Measurements from ENCODE around the gene SPEM1. TPM values are rescaled to one million over a fixed set of nuclear protein-coding genes. Genes with fewer than 3 reads are reported as not detected.

Gene SPEM1
- total RNA-seq, 1 experiment from 2014 or later: not detected

DNA sequence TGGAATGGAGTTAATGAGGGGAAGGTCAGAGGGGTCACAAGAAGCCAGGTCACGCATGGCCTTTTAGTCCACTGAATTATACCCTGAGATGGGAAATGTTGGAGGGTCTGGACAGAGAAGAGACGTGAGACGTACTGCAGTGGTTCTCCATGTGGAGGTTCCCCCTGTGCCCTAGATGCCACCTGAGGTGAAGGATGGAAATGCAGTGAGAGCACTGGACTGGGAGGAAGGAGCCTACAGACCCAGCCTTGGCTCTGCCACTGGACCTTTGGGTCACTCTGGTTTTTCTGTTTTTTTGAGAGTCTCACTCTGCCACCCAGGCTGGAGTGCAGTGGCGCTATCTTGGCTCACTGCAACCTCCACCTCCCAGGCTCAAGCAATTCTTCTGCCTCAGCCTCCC is 24.0 kb upstream of the SPEM1 start:
- DNase-seq (ENCODE audit: extremely low read depth, low read depth): no peak

DNA sequence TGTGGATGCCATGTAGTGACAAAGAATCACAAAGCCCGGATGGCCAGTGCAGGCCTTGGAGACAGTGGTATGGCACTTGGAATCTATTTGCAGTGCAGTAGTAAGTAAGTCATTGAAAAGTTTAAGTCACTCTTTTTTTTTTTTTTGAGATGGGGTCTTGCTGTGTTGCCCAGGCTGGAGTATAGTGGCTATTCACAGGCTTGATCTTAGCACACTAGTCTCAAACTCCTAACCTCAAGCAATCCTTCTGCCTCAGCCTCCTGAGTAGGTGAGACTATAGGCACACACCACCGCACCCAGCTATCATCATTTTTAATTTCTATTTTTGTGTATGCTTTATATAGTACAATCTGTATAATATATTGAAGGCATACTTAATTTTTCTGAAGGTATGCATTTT is 21.5 kb upstream of the SPEM1 start:
- no peak for DNase-seq (ENCODE audit: extremely low read depth, low read depth)

DNA sequence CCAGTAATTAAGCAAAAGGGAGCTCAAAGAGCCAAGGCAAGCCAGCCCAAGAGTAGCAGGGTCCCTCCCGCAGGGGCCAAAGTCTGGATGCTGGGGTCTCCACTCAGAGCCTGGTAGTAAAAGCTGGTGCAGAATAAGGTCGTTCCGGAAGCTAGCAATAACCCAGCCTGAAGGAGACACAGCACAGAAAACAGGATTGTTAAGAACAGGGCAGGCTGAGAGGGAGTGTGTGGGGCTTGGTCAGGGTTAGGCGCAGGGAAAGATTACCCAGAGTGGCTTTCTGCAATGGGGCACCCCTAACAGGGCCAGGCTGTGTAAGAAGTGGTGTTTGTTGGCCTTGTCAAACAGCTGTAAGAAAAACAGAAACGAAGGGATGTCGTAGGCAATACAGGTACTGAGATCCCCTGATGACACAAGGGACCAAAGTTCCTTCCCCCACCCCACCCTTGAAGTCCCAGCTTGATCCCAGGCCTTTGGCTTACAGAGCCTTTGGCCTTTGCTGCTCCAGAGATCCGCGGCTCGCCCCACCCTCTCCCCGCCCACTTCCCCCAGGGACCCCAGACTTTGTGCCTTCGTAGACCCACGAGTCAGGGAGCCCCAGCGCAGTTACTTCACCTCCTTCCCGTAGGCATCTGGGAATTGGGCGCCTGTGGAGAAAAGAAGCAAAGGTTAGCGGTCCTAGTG is 16.9 kb upstream of the SPEM1 start:
- no peak for DNase-seq (ENCODE audit: extremely low read depth, low read depth)

DNA sequence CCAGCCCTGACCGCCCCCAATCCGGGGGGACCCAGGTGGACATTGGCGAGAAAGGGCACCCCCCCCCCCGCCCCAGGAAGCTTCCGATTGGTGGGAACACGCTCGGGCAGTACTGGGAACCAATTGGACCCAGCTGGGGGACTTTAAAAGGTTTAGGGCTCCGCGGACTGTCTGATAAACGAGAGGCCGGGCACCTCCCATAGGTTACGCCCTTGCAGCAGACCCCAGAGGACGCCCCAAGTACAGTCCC is 16.5 kb upstream of the SPEM1 start:
- no peak for DNase-seq (ENCODE audit: extremely low read depth, low read depth)

DNA sequence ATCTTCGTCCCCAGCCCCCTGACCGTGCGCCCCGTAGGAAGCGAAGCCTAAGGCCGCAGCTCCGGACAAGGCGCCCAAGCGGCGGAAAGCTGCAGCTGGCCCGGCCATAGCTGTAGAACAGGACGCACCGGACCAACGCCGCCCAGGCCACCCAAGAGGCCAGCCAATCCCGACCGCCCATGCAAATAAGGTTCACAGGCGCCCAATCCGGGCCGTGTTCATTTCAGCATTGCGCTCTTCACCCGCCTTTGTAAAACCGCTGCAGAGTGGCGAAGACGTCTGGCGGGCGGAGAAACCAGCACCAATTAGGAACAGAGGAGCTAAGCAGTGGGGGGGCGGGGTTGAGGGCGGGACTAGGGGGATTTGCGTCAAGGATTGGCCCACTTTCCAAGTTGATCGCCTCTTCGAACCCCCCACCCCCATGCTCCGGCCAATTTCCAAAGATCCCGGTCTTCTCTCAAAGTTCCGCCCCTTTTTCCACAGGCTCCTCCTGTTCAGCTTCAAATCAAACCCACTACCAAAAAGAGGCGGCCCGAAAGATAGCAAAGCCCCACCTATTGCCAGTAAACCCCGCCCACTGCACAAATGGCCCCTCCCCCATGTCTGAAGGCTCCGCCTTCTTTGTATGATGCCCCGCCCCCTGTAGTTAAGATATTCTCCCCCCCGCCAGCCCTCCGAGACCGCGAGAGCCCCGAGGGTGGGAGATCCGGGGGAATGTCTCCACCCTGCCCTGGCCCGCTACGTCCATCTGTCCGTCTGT is 16.0 kb upstream of the SPEM1 start, which contains the start of gene TMEM256:
TSS of gene TMEM256 (minus strand) at position 121 of the 760 bp plus-strand sequence. CDS start at position 108, 13 bp downstream.
- peak; percentile 99 for DNase-seq (ENCODE audit: extremely low read depth, low read depth)

DNA sequence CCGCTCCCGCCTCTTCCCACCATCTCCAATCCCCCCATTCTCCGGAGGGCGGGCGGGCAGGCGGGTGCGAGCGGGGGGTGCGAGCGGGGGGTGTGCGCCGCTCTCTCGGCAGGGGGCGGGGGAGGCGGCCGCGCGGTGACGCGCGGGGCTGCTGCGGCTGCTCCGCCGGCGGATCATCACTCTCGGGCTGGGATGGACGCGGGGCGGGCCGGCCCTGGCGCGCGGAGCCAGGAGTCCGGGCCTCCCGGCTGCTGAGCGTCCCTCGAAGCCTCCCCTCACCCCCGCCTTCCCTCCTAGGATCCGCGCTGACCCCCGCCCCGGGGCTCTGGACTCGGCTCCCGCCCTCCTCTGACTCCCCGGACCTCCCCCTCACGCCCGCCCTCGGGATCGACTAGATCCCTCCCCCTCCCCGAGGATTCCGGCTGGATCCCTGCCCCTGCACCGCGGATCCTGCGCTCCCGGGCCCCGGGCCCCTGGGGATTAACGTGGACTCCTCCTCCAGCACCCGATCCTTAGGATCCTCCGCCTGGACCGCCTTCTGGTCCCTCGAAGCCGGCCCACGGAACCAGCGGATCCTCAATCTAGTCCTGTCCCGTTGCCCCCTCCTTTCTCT is 15.3 kb upstream of the SPEM1 start:
- DNase-seq (ENCODE audit: extremely low read depth, low read depth): no peak

DNA sequence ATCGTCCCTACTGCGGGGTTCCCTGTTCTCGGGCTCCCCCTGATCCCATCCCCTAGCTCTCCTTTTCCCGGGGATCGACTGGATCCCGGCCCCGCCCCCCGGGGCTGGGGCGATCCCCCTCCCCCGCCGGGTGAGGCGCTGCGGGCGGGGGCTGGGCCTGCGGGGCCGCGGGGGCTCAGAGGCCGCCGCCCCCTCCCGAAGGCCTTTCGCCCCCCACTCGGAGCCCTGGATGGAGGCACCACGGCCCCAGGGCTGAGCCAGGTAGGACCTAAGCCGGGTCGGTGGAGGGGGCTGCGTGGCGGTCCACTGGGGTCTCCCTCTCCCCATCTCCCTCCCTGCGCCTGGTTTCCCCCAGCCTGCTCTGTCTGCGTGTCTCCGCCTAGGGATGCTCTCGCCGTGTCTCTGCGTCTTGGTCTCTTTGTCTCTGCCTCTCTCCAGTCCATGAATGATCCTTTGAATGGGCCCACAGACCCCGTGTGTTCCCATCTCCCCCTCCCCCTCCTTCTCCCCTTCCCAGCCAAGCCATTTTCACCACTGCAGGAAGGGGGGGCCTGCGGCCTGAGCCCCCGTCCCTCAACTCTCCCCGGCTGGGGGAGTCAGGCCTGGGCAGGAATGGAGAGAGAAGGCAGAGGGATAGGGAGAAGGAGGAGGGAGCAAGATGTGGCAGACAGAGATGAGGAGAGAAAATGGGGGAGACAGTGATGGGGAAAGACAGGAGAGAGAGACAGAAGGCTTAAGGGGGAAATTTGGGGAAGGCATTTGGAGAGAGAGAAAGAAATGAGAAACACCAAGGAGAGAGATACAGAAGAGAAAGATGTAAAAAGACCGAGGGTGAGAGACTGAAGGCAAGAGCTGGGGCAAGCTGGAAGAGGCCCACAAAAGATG is 14.5 kb upstream of the SPEM1 start:
- no peak for DNase-seq (ENCODE audit: extremely low read depth, low read depth)

DNA sequence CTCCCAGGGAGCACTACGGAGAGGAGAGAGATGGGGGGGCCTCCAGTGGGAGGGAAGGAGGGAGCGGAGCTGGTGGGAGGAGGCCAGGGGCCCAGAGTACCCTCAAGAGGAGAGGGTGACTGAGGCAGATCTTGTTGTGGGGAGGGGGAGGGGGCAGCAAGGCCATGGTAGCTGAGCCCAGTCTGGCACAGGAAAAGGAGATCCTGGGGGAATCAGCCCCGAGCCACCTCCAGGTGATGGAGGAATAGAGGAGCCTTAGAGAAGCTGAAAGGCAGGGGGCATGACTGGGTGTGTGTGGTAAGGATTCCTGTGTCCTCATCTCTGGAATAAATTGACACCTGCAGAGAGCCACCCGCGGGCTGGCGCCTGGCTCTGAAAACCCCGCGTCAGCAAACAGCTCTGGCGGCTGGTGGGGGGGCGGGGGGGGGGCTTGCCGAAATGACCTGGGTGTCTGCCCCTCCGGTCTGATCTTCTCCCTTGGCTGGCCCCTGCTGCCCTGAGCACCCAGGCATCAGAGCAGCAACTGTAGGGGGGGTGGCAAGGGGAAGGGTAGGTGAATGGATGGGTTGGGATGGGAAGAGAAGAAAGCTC is 13.8 kb upstream of the SPEM1 start:
- no peak for DNase-seq (ENCODE audit: extremely low read depth, low read depth)

DNA sequence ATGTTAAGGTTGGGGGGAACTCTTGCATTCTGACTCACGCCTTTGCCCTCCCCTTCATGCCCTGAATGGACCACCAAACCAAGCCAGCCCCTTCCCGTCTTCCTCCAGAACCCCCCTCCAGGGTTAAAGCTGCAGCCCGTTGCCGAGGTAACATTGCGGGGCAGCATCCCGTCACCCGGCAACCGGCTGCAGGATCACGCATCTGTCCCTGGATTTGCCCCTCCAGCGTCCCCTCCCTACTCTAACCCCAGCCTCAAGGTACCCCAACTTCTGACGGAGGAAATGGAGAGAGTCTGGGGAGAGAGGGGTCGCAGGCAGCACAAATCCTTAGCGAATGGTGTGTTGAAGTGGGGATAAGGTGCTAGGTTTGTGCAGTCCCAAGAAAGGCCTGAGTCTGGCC is 13.0 kb upstream of the SPEM1 start:
- DNase-seq (ENCODE audit: extremely low read depth, low read depth): no peak

DNA sequence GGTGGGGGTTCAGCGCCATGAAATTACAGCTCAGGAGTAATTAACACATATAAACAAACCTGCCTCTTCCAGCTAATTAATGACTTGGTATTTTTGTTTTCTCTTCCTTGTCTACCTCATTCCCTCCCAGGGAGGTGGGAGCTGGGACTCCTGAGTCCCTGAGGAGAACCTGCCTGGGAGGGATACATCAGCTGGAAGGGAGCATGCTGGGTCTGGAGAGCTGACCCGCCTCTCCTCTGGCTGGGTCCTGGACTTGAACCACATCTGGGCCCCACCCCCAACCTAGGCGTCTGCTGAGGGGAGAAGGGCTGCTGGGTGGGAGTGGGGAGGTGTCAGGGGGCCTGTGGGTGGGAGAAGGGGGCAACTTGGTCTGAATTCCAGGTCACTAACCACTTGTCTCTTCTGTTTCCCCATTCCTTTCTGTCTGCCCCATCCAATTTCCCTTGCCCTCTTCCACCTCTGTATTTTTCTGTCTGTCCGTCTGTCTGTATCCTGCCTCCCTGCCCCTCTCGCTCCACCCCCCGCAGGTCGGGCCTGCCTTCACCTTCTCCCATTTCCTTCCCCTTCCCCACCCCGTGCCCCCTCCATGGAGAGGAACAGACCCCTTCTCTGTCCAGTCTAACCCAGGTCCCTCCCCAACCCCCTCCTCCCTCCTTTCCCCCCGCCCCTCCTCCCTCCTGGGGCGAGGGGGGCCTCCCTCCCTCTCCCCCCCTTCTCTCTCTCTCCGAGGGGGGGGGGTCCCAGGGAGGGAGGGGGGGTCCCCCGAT is 12.5 kb upstream of the SPEM1 start, which contains the start of gene NLGN2:
TSS of gene NLGN2 (plus strand) at position 361 of the 767 bp plus-strand sequence. CDS start 411 bp downstream, outside the sequence.
- DNase-seq (ENCODE audit: extremely low read depth, low read depth): no peak

DNA sequence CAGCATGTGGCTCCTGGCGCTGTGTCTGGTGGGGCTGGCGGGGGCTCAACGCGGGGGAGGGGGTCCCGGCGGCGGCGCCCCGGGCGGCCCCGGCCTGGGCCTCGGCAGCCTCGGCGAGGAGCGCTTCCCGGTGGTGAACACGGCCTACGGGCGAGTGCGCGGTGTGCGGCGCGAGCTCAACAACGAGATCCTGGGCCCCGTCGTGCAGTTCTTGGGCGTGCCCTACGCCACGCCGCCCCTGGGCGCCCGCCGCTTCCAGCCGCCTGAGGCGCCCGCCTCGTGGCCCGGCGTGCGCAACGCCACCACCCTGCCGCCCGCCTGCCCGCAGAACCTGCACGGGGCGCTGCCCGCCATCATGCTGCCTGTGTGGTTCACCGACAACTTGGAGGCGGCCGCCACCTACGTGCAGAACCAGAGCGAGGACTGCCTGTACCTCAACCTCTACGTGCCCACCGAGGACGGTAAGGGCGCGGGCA is 11.8 kb upstream of the SPEM1 start:
- no peak for DNase-seq (ENCODE audit: extremely low read depth, low read depth)

DNA sequence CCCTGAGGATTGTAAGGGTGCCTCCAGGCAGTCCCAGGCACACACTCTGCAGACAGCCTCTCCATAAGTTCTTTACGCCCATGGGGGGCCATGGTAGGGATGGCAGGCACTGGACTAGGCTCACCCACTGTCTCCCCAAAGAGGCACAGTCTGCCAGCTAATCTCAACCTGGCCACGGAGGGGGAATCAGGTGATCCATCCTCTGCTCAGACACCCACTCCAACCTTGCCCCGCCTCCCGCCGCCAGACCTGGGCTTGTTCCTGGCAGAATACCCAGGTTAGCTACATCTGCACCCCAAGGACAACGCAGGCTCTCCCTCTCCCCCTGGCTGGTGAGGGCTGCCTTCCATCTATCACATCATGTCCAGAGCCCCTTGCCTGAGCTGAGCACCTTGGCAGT is 11.3 kb upstream of the SPEM1 start:
- DNase-seq (ENCODE audit: extremely low read depth, low read depth): no peak

DNA sequence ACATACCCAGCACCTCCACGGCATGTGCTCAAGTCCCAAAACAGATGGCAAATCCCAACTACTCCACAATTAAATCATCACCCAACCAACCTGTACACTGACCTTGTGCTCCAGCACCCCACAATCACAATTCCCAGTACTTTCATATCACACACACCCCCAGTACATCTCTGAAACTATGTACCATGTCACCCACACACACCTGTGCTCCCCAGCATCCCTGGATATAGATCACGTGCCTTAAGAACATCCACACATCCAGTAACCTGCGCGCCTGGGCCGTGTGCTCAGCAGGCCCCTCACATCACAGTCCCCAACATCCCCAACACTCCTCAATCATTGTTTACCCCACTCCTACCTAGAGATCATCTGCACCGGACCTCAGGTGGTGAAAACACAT is 10.4 kb upstream of the SPEM1 start:
- DNase-seq (ENCODE audit: extremely low read depth, low read depth): no peak

DNA sequence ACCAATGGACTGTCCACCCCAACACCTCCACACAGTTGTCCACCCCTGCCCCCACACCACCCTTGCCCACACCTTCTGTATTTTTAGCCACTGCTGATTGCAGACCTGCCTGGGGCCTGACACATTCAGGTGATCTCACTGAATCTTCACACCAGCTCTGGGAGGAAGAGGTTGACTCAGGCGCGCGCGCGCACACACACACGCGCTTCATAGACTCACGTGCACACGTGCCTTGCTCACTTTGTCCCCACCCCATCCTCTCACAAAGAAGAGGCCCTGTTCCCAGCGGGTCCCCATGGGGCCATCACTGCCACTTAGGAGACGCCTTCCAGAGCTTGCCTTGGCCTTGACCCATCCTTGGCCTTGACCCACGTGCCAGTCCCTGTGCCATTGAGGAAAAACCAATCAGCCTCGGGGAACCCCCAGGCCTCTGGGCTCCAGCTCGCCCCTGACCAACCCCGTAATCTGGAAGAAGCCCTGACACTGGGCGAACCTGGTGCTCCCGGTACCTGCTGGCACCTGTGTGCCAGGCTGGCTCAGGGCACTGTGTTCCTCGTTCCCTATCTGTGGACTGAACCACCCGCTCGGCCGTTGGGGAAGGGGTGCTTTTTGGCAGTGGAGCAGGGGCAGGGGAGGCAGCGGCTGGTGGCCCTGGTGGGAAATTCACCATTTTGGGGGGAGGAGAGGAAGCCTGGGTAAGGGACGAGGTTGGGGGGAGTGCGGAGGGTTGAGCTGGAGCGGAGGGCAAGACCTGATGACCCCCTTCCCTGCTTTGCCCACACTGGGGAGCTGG is 9.3 kb upstream of the SPEM1 start:
- DNase-seq (ENCODE audit: extremely low read depth, low read depth): no peak

DNA sequence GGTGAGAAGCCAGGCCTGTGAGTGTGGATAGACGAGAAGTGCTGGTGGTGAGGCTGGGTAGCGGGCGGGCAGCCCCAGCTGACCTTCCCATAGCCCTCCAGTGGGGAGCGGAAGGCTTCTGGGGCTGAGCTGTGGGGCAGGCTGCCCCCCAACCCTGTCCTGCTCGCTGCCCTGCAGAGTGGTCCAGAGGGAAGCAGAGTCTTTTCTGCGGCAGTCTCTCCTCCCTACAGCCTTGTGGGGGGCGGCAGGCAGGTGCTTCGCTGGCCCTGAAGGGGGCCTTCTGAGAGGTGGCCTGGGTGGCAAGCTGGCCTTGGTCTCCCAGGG is 8.7 kb upstream of the SPEM1 start:
- DNase-seq (ENCODE audit: extremely low read depth, low read depth): no peak

DNA sequence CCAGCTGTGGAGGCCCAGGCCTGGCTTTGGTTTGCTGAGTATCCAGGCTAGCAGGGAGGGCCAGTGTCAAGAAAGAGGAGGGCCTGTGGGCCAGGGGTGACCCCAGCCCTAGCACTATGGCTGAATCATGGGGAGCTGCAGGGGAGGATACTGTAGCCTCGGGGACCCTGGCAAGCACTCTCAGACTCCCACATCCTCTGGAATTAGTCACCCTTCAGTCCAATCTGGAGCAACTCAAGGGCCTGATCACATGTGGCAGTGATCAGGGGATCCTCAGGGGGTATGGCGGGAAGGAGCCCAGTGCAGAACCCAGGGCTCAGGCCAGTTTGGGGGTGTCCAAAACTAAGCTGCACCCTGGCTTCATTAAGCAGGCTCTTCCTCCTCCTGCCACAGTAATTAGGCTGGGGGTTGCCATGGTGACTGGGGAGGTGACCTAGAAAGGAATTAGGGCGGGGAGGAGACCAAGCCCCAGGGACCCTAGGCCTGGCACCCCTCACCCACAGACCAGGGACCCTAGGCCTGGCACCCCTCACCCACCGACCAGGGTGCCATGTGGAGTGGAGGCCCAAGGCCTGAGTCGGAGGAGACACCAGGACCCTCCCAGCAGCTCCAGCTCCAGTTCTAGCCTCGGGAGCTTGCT is 6.7 kb upstream of the SPEM1 start:
- DNase-seq (ENCODE audit: extremely low read depth, low read depth): no peak

DNA sequence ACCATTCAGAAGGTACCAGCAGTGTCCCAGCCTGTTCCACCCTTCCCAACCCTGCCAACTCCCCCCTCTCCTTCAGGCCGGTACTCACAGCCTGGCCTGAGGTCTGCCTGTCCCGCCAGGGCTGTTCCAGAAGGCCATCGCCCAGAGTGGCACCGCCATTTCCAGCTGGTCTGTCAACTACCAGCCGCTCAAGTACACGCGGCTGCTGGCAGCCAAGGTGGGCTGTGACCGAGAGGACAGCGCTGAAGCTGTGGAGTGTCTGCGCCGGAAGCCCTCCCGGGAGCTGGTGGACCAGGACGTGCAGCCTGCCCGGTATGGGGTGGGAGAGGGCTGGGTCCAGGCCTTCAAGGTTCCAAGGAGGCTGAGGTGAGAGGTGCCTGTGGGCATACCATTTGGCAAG is 5.3 kb upstream of the SPEM1 start:
- no peak for DNase-seq (ENCODE audit: extremely low read depth, low read depth)

DNA sequence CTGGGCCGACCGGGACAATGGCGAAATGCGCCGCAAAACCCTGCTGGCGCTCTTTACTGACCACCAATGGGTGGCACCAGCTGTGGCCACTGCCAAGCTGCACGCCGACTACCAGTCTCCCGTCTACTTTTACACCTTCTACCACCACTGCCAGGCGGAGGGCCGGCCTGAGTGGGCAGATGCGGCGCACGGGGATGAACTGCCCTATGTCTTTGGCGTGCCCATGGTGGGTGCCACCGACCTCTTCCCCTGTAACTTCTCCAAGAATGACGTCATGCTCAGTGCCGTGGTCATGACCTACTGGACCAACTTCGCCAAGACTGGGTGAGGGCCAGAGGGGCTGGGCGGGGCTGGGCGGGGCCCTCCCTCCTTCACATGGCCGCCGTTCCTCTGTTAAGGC is 4.3 kb upstream of the SPEM1 start:
- DNase-seq (ENCODE audit: extremely low read depth, low read depth): no peak

DNA sequence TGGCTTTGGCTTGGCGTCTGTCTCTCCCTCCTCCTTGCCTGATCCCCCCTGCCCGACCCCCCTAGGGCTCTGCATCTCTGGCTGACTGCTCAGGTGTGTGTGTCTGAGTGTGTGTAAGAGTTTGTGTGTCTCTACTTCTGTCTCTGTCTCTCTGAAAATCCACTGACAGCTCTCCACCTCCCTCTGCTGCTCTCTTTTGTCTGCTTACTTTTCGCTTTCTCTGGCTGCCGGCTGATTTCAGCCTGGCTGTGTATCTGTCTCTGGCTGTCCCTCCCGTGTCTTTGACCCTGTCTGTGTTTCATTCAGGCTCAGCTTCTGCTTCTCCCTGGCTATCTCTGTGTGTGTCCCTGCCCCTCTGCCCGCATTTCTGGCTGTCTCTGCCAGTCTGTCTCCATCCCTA is 3.8 kb upstream of the SPEM1 start:
- no peak for DNase-seq (ENCODE audit: extremely low read depth, low read depth)

Data from NCI-H460 (cell line).